ENCODE results near the gene DLG2.

The DLG2 gene

DNA sequence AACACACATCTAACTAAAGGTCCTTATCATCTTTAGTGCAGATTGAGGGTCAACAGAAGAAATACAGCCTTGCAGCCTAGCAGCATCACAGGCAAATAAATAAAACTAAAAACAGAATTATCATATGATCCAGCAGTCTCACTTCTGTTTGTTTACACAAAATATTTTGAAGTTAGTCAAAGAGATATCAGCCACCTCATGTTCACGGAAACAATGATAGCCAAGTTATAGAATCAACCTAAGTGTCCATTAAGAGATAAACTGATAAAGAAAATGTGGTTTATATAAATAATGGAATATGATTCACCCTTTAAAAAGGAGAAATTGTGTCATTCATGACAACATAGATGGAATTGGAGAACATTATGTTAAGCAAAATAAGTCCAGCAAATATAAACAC lies 1602.9 kb downstream of the DLG2 start:
- DNase-seq, result no peak

DNA sequence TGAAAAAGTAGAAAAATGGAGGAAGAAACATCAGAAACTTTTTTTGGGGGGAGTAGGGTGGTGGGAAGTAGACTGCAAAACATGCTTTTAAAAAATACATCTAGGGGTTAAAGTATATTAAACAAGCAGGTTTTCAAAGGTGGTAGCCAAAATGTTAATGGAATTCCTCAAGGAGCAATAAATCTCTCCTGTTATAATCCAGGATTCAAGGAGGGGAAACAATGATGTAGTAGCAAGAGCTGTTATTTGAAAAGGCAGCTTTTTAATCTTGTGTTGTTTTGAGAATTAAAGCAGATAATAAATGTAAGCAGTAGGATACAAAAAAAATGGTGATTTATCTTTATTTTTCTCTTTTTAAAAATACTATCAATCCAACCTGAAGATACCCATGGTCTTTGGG lies 1604.4 kb downstream of the DLG2 start:
- no peak for DNase-seq

DNA sequence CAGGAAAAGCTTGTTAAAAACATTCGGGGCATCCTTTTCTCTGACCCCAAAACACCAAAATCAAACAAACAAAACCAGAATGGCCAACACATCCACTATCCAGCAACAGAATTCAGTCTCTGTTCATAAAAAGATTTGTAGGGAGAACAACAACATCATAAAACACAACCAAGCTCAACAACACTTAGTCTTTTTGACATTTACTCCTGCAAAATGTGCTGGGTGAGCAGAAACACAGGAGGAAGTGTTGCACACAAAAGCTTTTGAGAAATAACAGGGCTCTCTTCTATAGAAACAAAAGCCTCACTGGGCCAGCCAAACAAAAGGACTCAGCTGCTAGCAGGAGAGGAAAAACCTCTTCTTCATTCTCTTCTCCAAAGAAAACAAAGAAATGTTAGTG lies 1604.9 kb downstream of the DLG2 start:
- no peak for DNase-seq

DNA sequence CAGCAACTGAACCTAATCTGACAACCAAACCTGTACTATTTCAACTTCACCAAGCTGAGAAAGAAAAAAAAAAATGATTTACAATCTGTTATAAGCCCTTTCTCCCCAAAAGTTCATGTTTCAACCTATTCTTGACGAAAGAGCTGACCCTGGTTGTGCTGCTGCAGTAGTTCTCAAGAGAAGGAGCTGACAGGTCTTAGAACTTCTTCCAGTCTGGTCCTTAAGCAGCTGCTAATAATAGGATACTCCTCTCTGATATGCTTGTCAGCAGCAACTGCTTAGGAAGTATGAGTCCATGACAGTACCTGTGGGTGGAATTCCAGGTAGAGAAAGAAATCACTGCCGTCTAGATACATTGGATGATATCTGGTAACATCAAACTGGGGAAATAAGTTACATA lies 1605.9 kb downstream of the DLG2 start:
- DNase-seq, result no peak

DNA sequence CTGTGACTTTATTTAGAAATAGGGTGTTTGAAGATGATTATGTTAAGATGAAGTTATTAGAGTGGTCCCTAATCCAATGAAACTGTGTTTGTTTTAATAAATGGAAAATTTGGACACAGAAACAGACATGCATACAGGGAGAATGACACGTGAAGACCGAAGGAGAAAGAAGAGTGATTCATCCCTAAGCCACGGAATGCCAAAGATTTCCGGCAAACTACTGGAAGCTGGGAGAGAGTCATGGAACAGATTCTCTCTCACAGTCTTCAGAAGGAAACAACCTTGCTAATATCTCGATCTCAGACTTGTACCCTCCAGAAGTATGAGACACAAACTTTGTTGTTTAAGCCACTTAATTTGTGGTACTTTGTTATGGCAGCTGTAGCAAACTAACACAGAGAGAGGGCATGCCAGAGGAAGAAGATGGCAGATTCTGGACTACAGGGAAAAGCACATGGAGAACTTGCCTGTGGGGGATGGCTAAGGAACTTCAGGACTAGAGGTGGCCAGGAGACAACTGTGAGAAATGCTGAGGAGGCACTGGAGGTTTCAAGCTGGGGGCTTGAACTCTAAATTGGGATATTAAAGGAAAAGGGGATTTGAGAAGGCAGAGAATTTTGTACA lies 1607.5 kb downstream of the DLG2 start:
- DNase-seq, result no peak

DNA sequence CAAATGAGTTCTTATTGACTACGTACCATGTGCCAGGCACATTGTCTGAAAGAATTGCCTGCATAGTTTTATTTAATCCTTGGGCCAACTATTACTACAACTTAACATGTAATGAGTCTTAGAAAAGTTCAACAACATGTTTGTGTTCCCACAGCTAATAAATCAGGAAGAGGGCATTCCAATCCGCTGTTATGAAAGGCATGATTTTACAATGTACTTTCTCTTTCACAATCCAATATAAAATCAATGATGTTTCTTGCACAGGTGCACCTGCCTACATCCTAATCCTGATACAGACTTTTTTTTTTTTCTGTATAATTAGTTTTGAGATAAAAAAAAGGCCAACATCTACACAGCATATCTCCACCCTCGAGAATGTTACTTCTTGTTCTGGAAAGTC lies 1612.6 kb downstream of the DLG2 start:
- DNase-seq, result no peak

DNA sequence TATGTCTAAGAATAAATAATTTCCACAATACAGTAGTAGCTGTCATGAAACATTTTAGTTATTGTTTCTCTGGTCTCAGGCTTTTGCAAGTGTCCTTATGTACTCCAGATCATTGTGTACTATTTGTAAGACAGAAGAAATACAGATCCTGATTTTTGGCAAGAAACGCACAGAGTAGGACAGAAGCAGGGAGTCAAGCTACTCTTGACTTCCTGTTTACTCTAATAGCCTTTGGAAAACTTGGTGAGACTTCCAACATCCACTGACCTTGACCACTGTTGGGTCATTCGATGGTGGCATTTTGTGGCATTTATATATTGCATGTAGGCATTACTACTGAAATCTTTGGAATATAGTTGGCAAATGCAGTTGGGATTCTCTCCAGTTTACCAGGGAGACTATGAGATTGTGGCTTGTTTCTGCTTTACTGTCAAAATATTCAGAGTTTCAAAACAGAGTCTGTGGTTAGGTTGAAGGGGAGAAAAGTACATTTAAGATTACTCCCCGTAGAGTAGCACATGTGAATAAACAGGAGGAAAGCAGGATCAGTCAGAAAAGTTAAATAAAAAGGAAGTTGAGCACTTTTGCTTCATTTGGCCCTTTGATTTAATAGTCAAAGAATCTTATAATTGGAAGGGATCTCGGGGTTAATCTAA lies 1614.8 kb downstream of the DLG2 start:
- DNase-seq, result no peak

DNA sequence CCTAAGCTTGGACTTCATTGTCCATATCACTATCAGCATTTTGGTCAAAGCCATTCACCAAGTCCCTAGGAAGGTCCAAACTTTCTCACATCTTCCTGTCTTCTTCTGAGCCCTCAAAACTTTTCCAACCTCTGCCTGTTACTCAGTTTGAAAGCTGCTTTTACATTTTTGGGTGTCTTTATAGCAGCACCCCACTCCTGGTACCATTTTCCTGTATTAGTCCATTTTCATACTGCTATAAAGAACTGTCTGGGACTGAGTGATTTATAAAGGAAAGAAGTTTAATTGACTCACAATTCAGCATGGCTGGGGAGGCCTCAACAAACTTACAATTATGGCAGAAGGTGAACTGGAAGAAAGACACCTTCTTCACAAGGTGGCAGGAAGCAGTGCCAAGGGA lies 1624.0 kb downstream of the DLG2 start:
- no peak for DNase-seq

DNA sequence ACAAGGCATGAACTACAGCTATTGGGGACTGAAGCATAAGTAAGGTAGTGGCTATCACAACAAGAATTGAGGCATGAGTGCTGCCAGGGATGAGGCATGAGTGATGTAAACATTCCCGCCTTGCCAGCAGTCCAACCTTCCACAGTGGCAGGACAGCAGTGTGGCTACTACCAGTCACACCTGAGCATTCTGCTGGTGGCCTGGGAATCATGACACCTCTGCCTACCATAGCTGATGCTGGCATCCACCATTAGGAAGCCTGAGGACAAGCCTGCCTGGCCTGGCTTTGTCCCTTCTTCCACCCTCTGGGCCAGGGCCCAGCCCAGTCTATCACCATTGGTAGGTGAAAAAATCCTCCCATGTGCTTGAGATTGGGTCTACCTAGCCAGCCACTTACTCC lies 1628.2 kb downstream of the DLG2 start:
- DNase-seq, result no peak

DNA sequence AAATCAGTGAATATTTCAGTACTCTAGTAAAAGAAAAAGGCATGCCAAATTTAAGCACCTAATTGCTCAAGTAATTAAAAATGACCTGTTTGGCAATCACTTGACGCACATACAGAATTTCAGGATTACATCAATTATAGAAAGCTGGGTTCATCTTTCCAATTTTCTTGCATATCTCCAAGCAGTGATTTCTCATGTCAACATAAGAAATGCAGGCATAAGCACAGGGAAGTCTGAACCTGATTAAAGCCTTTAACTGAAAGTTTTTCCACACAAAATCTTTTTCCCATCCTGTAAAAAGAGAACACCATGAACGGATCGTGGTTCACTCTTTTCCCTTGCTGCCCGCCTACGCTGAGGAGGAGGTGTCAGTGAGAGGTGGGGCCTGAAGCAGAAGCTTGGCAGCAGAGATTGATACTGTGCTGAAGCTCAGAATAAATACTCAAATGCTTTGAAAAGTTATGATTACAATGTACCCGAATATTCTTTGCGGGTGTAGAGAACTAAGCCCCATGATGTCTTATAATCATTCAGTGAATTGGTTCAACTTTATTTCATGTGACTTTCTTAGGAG lies 1636.9 kb downstream of the DLG2 start:
- DNase-seq, result no peak

DNA sequence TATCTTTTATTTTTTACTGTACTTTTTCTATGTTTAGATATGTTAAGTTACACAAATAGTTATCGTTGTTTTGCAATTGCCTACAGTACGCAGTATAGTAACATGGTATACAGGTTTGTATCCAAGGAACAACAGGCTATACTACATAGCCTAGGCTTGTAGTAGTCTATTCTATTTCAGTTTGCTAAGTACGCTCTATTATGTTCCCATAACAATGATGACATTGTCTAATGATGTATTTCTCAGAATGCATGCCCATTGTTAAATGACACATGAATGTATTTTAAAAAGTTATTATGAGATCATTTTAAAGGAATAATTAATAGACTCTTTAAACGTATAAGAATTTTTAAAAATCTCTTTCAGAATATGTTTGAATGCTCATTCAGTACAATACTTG lies 1644.3 kb downstream of the DLG2 start:
- no peak for DNase-seq

DNA sequence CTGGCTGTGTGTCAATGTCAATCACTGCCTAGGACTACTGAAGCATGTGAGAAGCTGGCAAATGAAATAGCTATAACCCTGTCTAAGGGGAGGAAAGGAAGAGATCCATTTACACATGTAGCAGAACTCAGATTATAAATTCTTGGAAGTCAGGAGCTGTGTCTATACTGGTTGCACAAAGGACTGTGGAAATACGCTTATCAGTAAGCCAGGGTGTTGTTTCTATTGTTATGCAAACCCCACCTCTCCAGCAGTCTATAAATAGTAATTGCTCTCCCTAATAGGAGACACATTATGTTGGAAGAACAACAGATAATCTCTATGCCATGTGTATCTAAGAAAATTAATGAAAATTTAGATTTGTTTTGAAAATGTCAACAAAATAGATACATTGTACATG lies 1647.6 kb downstream of the DLG2 start:
- no peak for DNase-seq

DNA sequence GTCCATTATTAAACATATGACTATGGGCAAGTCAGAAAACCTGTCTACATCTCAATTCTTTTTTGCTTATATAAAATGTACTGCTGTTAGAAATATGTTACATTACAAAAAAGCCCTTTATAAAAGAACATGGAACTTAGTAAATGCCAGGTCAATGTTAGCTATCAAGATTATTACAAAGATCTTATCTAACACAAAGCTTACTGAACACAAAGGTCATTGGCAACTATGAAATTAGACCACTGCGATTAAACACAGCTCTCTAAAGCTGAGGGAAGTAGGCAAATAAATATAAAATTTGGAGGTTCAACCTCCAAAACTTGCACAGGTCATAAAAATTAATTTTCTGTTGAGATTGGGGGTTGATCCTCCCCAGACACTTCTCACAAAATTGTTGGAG lies 1648.2 kb downstream of the DLG2 start:
- no peak for DNase-seq

DNA sequence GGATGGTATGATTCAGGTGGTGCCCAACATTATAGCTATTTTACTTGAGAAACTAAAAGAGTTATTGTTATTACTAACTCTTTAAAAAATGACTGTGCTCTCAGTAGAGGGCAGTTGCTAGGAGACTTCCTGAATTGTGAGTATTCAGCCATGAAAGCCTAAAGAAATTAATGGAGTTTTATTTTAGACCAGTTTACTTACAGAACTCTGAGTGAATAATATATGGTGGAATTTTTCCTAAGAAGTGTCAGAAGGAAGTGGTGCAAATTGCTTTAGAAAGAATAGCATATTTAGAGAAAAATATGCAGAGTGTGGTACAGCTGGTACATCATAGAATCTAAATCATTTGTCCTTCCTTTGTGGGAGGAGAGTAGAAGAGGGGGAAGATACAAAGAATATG lies 1651.1 kb downstream of the DLG2 start:
- no peak for DNase-seq

DNA sequence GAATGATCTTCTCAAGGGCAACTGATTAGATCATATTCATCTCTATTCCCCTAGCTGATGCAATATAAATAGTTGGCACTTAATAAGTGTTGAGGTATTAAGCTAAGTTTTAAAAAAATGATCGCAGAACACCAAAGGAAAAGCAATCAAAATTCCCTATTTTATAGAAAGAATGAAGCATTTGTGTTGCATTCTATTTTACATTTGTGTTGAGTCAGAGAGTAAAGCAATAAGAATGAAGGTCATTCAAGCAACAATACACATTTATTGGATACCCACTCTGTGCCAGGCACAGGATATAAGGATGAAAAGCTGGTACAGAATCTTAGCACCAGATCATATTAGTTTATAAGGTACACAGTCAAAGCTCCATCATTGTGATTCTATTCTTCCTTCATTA lies 1654.6 kb downstream of the DLG2 start:
- no peak for DNase-seq

DNA sequence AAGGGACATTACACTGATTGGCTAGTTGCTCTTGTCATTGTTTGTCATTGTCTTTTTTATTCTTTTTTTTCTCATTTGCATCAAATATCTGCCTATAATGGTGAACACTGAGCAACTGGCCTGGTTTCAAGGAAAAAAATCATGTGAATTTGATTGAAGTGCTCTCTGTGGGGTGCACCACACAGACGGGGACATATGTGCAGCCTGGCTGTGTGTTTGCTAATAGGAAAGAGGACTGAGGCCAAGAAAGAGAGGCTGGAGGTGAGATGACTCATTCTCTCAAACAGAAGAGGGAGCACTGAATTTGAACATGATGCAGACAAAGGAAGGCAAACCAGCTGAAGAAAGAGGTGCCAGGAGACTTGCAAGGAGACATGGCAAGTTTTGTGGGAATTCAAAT lies 1656.1 kb downstream of the DLG2 start:
- no peak for DNase-seq

DNA sequence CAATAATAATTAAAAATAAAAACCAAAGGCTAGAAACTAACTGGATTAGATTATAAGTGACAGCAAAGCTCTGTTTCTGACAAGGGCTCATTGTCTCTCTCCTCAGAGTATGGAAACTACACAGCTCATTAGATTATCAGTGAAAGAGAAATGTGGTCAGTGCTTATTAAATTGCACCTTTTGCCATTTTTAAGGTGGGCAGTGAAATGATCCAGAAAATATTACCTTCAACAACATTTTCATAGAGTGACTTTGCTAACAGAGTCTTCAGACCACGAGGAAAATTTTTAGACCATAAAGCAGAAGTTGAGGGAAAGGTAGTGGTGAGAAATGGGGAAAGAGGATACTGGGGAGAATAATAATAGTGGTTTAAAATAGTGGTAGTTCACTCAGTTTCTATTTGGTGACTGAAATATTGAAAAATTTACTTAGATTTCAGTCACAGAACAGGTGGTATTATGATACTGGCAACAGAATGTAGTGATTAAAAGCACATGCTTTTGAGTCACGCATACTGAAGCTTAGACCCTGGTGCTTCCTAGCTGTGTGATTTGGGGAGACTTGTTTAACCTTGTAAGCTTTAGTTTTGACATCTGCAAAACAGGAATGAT lies 1657.0 kb downstream of the DLG2 start:
- no peak for DNase-seq

DNA sequence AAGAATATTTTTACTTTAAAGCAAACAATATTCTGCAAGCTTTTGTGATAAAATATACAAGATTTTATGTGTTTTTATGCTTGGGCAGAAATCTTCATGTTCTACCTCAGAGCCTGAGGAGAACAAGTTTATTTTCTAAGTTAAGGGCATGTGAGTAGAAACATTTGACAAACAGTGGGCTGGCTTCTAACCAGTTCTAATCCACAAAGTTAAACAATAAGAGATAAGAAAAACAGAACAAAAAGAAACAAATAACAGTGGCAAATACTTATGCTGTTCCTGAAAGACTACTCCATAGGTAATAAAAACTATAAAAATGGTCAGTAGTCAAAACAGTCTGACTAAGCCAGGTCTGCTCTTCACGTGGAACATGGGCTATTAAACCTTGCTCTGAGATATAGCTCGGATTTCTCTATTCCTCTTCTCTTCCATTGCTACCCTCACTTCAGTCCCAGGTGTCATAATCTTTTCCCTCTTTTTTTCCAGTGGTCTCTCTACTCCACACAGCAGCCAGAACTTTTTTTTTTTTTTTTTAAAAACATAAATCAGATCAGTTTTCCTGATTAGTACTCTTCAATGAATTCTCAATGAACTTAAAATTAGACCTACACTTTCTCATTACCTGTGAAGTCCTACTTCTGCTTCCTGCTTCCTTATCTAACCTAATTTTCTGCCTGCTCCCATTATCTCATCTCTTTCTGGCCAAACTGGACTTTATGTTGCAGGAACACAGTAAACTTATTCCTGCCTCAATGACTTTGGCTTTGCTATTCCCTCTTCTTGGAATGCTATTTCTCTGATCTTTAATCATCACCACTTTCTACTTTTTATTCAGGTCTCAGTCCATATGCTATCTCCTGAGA lies 1669.9 kb downstream of the DLG2 start:
- DNase-seq, result no peak

DNA sequence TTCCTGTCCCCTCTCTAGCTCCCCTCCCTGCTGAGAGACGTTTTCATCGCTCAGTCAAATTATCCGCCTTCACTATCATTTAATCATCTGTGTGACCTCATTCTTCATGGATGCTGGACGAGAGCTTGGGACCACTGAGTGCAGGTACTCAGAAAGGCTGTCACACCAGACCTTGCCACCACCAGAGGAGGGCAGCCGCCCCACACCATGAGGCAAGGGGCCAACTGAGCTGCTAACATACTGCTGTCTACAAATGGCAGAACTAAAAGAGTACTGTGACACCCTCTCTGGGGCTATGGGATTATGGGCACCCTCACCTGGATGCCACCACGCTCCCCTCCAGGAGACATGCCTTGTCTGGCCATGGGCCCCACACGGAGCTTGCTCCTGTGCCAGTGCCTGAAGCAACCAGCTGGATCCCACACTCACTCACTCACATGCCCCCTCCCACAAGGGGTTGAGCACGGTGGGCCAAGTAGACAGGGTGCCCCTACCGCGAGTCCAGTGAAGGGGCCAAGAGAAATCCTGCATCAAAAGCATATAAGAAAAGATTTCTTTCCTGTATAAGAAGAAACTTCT lies 1670.9 kb downstream of the DLG2 start:
- no peak for DNase-seq

DNA sequence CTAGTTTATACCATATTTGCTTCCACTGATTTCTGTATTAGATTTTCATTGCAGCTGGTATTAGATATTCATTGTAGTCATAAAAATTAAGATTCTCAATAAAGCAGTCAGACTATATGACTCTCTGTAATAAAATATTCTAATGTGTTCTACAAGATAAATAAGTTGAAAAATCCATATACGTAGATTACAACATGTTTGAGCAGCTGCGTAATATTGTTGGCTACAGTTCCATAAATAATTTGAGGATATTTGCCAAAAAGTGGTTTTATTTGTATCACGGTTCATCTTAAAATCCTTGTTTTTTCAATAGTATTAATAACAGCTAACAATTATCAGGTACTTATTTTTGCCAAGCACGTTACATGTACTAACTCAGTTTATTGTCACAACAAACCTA lies 1672.4 kb downstream of the DLG2 start:
- DNase-seq, result no peak

DNA sequence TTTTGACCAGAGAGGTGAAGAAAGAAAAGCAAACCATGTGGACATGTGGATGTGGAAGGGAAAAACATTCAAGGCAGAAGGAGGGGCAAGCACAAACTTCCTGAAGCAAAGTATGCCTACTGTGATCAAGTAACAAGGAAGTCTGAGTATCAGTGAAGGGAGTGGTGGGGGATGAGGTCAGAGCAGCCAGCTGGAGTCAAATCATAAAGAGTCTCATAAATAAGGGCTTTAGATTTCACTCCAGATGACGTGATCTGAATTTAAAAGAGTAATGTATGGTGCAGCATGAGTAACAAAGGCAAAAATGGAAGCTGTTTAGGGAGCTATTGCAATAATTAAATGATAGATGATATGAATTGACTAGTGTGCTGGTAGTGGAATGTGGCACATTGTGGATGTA lies 1675.6 kb downstream of the DLG2 start:
- DNase-seq, result no peak

DNA sequence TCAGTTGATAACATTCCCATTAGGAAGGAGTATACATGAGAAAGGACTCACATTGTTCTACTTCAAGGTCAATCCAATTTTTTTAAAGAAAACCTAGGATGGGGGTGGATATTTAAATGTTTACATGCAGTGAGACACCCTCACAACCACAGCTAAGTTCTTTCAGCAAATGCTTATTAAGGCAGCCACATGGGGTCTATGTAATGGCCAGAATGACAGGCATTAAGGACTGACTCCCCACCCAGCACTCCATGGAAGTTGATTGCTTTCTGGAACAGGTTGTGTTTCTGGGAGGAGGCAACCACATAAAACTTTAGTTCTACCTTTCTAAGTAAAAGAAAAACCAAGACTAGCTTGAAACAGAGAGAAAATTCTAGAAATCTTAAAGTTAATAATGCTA lies 1678.9 kb downstream of the DLG2 start:
- no peak for DNase-seq

DNA sequence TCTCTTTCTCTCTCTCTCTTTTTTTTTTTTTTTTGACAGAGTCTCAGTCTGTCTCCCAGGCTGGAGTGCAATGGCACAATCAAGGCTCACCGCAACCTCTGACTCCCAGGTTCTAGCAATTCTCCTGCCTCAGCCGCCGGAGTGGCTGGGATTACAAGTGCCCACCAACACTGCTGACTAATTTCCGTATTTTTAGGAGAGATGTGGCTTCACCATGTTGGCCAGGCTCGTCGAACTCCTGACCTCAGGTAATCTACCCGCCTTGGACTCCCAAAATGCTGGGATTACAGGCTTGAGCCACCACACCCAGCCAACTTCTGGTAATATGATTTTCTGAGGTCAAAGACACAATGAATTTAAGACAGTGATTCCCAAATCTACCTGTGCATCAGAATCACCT lies 1681.2 kb downstream of the DLG2 start:
- no peak for DNase-seq

Data from inflammatory macrophage treated with lipopolysaccharide for 4 hours (primary cell).